Kidney (tissue), 14 donors: Measurements from ENCODE around the gene PVALEF. TPM values are rescaled to one million over a fixed set of nuclear protein-coding genes. Genes with fewer than 3 reads are reported as not detected.
"Not testable (repeated sequence)": the region's sequence is repeated elsewhere in the genome, so short reads cannot be mapped to it uniquely, and the experiment has no call there.

ENCODE experiments used
- DNase-seq, 5 donors: peaks; one replicate each; pipeline ENCODE4 v3.0.0-alpha.2; 2013 to 2020
- FAIRE-seq: peaks from 2 replicates; lab custom pipeline; 2012; peaks lifted over from hg19 to GRCh38; lab: Jason Lieb, UNC
- H3K27ac ChIP-seq, 2 donors: one replicate each; pipeline ENCODE4 v1.7.0; 2013; ENCODE audit warnings: low read depth in 2 of 2, low read length in 2 of 2, inconsistent platforms in 1 of 2
- H3K27me3 ChIP-seq: one replicate; pipeline ENCODE4 v1.7.1; 2013; ENCODE audit warnings: low read length, inconsistent platforms; ENCODE audit not compliant: control insufficient read depth, insufficient read depth
- H3K36me3 ChIP-seq, 3 donors: one replicate each; pipeline versions ENCODE4 v1.7.0 to v1.7.1; 2013; ENCODE audit warnings: low read length in 3 of 3, control low read depth in 1 of 3, inconsistent platforms in 1 of 3; ENCODE audit not compliant: insufficient read depth in 3 of 3, control insufficient read depth in 2 of 3
- H3K4me1 ChIP-seq, 3 donors: one replicate each; pipeline versions ENCODE4 v1.7.0 to v1.7.1; 2013; ENCODE audit warnings: low read length in 3 of 3, inconsistent platforms in 1 of 3, low read depth in 1 of 3; ENCODE audit not compliant: control insufficient read depth in 2 of 3, insufficient read depth in 2 of 3
- H3K4me3 ChIP-seq, 3 donors: one replicate each; pipeline versions ENCODE4 v1.7.0 to v1.8.1; 2013; ENCODE audit warnings: low read length in 3 of 3, control low read depth in 1 of 3, inconsistent platforms in 1 of 3
- H3K9ac ChIP-seq, 3 donors: one replicate each; pipeline versions ENCODE4 v1.7.0 to v1.7.1; 2013; ENCODE audit warnings: low read length in 3 of 3, control low read depth in 1 of 3, inconsistent platforms in 1 of 3
- H3K9me3 ChIP-seq, 3 donors: one replicate each; pipeline versions ENCODE4 v1.7.0 to v1.7.1; 2013; ENCODE audit warnings: low read length in 3 of 3, control low read depth in 1 of 3, inconsistent platforms in 1 of 3; ENCODE audit not compliant: control insufficient read depth in 2 of 3, insufficient read depth in 1 of 3
- CTCF ChIP-seq: IDR thresholded peaks from 3 replicates; pipeline ENCODE4 v1.5.1; 2012; ENCODE audit warnings: mild to moderate bottlenecking, moderate library complexity, borderline replicate concordance; ENCODE audit not compliant: insufficient read depth; ENCODE audit errors: extremely low read depth
- intact Hi-C: fragments of 100-400 bp; cut with DNase I; formaldehyde crosslinking; loops from one replicate; pipeline ENCODE4 v1.11.1; 2022
- polyA plus RNA-seq: library from polyadenylated mRNA; stranded (reverse); fragments of 350-450 nt; fragmentation: Illumina TruSeq; extraction: RNeasy Lipid Tissue Mini Kit (QIAGEN cat#74804); gene quantifications from one replicate; pipeline ENCODE4 v1.2.3, GENCODE V29; 2014; ENCODE audit warnings: low read depth, low replicate concordance; ENCODE audit not compliant: insufficient read depth
- total RNA-seq: library from RNA; stranded (reverse); fragmentation: NEBNext Ultra II Directional; extraction: Animal tissue kit (Norgen Biotek cat#: 25700); gene quantifications from one replicate; pipeline ENCODE4 v1.2.1, GENCODE V29; 2021
- donor health status: control.
- donor health status: control.
- donor health status: control.
- donor health status: control.
- donor health status: control.
- donor health status: DM: yes; HTN: yes; CAD: no.
- donor health status: Normal renal cell carcinoma (clear cell type).

The PVALEF gene
- total and polyA plus RNA-seq, 2 donors from 2014 or later, result not detected

DNA sequence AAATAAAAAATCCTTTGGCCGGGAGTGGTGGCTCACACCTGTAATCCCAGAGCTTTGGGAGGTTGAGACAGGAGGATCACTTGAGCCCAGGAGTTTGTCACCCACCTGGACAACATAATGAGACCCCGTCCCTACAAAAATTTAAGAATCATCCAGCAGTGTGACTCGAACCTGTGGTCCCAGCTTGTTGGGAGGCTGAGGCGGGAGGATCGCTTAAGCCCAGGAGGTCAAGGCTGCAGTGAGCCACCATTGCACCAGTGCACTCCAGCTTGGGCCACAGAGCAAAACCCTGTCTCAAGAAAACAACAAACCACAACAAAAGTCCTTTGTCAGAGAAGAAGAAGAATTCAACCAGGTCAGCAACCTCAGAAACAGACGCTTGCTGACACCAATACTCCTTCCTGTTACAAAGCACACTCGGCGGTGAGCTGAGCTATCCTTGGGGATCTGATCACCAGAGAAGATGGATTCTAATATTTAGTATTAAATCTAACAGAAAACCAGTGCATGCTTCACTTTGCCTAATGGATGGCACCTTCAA is 12.9 kb upstream of the PVALEF start:
- Histone ChIP-seq H3K9me3 (no peaks in the 10 kb centered on the region), H3K36me3 (no peaks in the 10 kb centered on the region), H3K27me3 (no peaks in the 10 kb centered on the region), H3K4me3 (no peak overlapping the region), H3K4me1 (no peaks in the 10 kb centered on the region), H3K9ac (no peak overlapping the region), H3K27ac (no peak overlapping the region)
- FAIRE-seq, result no peak
- peak in 1 of 5 donors; percentile 41 for DNase-seq
- TF ChIP-seq CTCF, result no peak
- intact Hi-C loops, result no loop called here

- no peak overlapping the region for H3K9ac ChIP-seq
- H3K4me3 ChIP-seq, result no peak overlapping the region
- H3K27me3 ChIP-seq, result no peaks in the 10 kb centered on the region
- no peaks in the 10 kb centered on the region for H3K4me1 ChIP-seq
- no peaks in the 10 kb centered on the region for H3K9me3 ChIP-seq
- intact Hi-C loops, result no loop called here
- FAIRE-seq (no peak), DNase-seq (peak in 1 of 5 donors; percentile 26)
- H3K36me3 ChIP-seq, result no peaks in the 10 kb centered on the region
- H3K27ac ChIP-seq, result no peak overlapping the region
- TF ChIP-seq CTCF, result no peak
Observed at GRCh38 chr17:81153340-81153803, 11.9 kb upstream of the PVALEF start.

- not testable (repeated sequence) for FAIRE-seq
Observed at GRCh38 chr17:81154016-81154415, 11.3 kb upstream of the PVALEF start.

GRCh38 chr17:81154961-81155360 is 10.3 kb upstream of the PVALEF start:
- H3K9ac ChIP-seq, result no peak overlapping the region
- no peaks in the 10 kb centered on the region for H3K36me3 ChIP-seq
- H3K4me3 ChIP-seq, result no peak overlapping the region
- H3K9me3 ChIP-seq, result no peaks in the 10 kb centered on the region
- H3K27me3 ChIP-seq, result no peaks in the 10 kb centered on the region
- TF ChIP-seq CTCF, result no peak
- DNase-seq, result peak in 1 of 5 donors; percentile 28
- no peak overlapping the region for H3K27ac ChIP-seq
- intact Hi-C loops, result no loop called here
- no peak for FAIRE-seq
- H3K4me1 ChIP-seq, result no peaks in the 10 kb centered on the region

More at GRCh38 chr17:81154016-81154415, 11.3 kb upstream of the PVALEF start:
- H3K9ac ChIP-seq, H3K27ac ChIP-seq, H3K27me3 ChIP-seq, H3K9me3 ChIP-seq, intact Hi-C loops, H3K4me3 ChIP-seq, H3K4me1 ChIP-seq, H3K36me3 ChIP-seq: not testable (repeated sequence)
- peak in 1 of 5 donors; percentile 7 for DNase-seq
